Endodermal cell (in vitro differentiated cells): ENCODE data around the gene ROR1. TPM values are rescaled to one million over a fixed set of nuclear protein-coding genes. Genes with fewer than 3 reads are reported as not detected.

Source experiments
- DNase-seq: peaks from one replicate; pipeline ENCODE4 v3.0.0-alpha.2; 2017
- H3K27ac ChIP-seq: 2 replicates; pipeline ENCODE4 v1.5.1; 2013; ENCODE audit warnings: mild to moderate bottlenecking, low read depth, low read length, moderate library complexity
- H3K27me3 ChIP-seq: 2 replicates; pipeline ENCODE4 v1.6.1; 2013; ENCODE audit warnings: mild to moderate bottlenecking, low read length, moderate library complexity; ENCODE audit not compliant: insufficient read depth, control insufficient read depth, poor library complexity, severe bottlenecking
- H3K36me3 ChIP-seq: 2 replicates; pipeline ENCODE4 v1.7.0; 2013; ENCODE audit warnings: mild to moderate bottlenecking, low read length, moderate library complexity; ENCODE audit not compliant: control insufficient read depth, insufficient read depth
- H3K4me1 ChIP-seq: one replicate; pipeline ENCODE4 v1.7.0; 2013; ENCODE audit warnings: low read length; ENCODE audit not compliant: control insufficient read depth, insufficient read depth
- H3K4me3 ChIP-seq: 2 replicates; pipeline ENCODE4 v1.5.1; 2013; ENCODE audit warnings: mild to moderate bottlenecking, low read length, moderate library complexity
- H3K9ac ChIP-seq: 2 replicates; pipeline ENCODE4 v1.6.1; 2013; ENCODE audit warnings: mild to moderate bottlenecking, low read length, moderate library complexity; ENCODE audit not compliant: poor library complexity, severe bottlenecking; ENCODE audit errors: extremely low read depth
- H3K9me3 ChIP-seq: 2 replicates; pipeline ENCODE4 v1.6.1; 2013; ENCODE audit warnings: mild to moderate bottlenecking, low read length, moderate library complexity; ENCODE audit not compliant: control insufficient read depth
- H3K27ac Mint-ChIP-seq: 2 replicates; pipeline ENCODE4 v1.8.0; 2020; ENCODE audit warnings: mixed read lengths
- H3K27me3 Mint-ChIP-seq: 2 replicates; pipeline ENCODE4 v1.8.0; 2021; ENCODE audit warnings: mild to moderate bottlenecking, mixed read lengths; ENCODE audit not compliant: insufficient read depth
- H3K36me3 Mint-ChIP-seq: 2 replicates; pipeline ENCODE4 v1.8.0; 2020; ENCODE audit warnings: low read depth, mixed read lengths
- H3K4me1 Mint-ChIP-seq: 2 replicates; pipeline ENCODE4 v1.8.0; 2020; ENCODE audit warnings: mixed read lengths
- H3K4me3 Mint-ChIP-seq: 2 replicates; pipeline ENCODE4 v1.8.0; 2020; ENCODE audit warnings: mild to moderate bottlenecking, moderate library complexity, mixed read lengths
- H3K9me3 Mint-ChIP-seq: 2 replicates; pipeline ENCODE4 v1.8.0; 2020; ENCODE audit warnings: mild to moderate bottlenecking, mixed read lengths
- WGBS, 2 experiments: methylation state at CpG; one replicate each; pipeline versions ENCODE4 v1.1.5 to v1.1.7; 2013; ENCODE audit warnings: missing lambda C conversion rate in 2 of 2, mixed read lengths in 1 of 2; ENCODE audit not compliant: insufficient coverage in 1 of 2, insufficient read length in 1 of 2; 5-methylcytosine and 5-hydroxymethylcytosine counted together
- total RNA-seq, 2 donors: library from RNA; stranded (reverse); fragmentation: NEBNext Ultra II Directional in 1 of 2; extraction: Animal tissue kit (Norgen Biotek cat#: 25700) in 1 of 2; gene quantifications; 2 replicates in 1 of 2; 3 replicates in 1 of 2; pipeline ENCODE4 v1.2.1, GENCODE V29; 2021
- TF ChIP-seq, protein P1 (sequence below): fragments of 200-600 bp; sonication (generic); conservative IDR thresholded peaks from 2 replicates; pipeline ENCODE4 v1.5.0; 2021; ENCODE audit warnings: antibody characterized with exemption, mild to moderate bottlenecking

The ROR1 gene
- total RNA-seq, 2 donors from 2014 or later, result 77.4 to 77.9 TPM

DNA sequence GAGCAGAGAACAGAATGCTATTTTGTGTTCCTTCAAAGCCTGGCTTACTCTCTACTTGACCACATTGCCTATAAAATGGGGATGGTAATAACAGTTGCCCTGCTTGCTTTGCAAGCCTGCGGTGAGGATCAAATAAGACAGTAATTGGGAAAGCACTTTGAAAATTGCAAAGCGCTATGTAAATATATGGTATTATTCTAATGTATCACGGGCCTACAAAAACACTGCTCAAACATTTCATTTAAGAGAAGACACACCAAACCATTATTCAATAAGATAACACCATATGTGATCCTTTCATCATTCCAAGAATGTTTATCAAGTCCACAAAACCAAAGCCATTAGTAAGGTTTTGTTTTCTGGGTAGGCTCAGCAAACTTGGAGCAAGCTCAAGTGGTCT, 208.4 kb downstream of the ROR1 start:
- Histone ChIP-seq H3K36me3 (no peaks in the 10 kb centered on the region), H3K9ac (no peak overlapping the region), H3K4me3 (no peak overlapping the region), H3K9me3 (no peaks in the 10 kb centered on the region), H3K27ac (no peak overlapping the region), H3K27me3 (no peaks in the 10 kb centered on the region), H3K4me1 (peaks cover 15% of the 10 kb centered on the region)
- Mint-ChIP-seq H3K9me3 (no peaks in the 10 kb centered on the region), H3K27ac (no peak overlapping the region), H3K27me3 (no peaks in the 10 kb centered on the region), H3K4me1 (peaks cover 58% of the 10 kb centered on the region), H3K4me3 (no peak overlapping the region), H3K36me3 (no peaks in the 10 kb centered on the region)
- TF ChIP-seq, protein P1, sequence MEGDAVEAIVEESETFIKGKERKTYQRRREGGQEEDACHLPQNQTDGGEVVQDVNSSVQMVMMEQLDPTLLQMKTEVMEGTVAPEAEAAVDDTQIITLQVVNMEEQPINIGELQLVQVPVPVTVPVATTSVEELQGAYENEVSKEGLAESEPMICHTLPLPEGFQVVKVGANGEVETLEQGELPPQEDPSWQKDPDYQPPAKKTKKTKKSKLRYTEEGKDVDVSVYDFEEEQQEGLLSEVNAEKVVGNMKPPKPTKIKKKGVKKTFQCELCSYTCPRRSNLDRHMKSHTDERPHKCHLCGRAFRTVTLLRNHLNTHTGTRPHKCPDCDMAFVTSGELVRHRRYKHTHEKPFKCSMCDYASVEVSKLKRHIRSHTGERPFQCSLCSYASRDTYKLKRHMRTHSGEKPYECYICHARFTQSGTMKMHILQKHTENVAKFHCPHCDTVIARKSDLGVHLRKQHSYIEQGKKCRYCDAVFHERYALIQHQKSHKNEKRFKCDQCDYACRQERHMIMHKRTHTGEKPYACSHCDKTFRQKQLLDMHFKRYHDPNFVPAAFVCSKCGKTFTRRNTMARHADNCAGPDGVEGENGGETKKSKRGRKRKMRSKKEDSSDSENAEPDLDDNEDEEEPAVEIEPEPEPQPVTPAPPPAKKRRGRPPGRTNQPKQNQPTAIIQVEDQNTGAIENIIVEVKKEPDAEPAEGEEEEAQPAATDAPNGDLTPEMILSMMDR, result no peak
- WGBS, 2 experiments, result 92% methylated on average over 3 of the region's 3 CpGs; no CpG with 5 or more reads in 1 of the 2 experiments
- DNase-seq, result no peak

DNA sequence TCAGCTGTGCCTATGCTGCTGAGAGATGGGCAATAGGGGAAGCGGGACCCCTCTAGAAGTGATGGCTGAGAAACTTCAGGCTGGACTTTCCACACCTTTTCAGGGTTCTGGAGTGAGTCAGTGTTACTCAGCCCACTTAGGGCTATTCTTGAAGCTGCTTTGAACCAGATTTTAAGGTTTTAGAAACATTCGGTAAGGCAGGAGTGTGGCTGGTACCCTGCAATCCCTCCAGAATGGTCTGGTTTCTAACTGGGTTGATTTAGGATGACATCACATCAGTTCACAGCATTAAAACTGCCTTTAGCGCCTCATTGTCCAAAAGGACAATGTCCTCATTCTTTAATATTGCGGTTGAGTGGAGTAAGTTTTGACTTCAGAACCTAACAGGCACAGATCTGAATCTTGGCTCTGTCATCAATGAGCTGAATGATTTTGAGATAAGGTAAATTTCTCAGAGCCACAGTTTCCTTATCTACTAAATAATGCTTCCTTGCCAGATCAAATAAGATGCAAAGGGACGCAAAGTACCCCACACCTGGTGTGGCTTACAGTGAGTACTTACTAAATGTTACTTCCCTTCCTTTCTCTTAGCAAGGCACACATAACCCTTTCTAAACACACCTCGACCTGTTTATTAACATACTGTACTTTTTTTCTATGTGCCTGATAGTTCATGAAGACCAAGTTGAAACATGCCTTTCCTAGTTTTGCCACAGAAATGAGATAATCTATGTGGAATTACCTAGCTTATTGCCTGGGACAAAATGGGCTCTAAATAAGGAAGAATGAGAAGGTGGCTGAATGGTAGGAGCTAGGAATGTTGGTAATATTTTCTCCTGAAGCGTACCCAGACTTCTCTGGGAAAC, 209.8 kb downstream of the ROR1 start:
- Mint-ChIP-seq H3K4me3 (no peak overlapping the region), H3K4me1 (peaks cover 60% of the 10 kb centered on the region), H3K9me3 (no peaks in the 10 kb centered on the region), H3K27me3 (no peaks in the 10 kb centered on the region), H3K36me3 (peaks cover 5% of the 10 kb centered on the region), H3K27ac (no peak overlapping the region)
- WGBS, 2 experiments, result 87 to 88% methylated on average over 6 to 7 of the region's 7 CpGs
- TF ChIP-seq, protein P1, result no peak
- Histone ChIP-seq H3K27ac (no peak overlapping the region), H3K4me3 (no peak overlapping the region), H3K27me3 (no peaks in the 10 kb centered on the region), H3K9me3 (peaks cover under 1% of the 10 kb centered on the region), H3K4me1 (peaks cover 20% of the 10 kb centered on the region), H3K36me3 (no peaks in the 10 kb centered on the region), H3K9ac (no peak overlapping the region)
- DNase-seq, result no peak

DNA sequence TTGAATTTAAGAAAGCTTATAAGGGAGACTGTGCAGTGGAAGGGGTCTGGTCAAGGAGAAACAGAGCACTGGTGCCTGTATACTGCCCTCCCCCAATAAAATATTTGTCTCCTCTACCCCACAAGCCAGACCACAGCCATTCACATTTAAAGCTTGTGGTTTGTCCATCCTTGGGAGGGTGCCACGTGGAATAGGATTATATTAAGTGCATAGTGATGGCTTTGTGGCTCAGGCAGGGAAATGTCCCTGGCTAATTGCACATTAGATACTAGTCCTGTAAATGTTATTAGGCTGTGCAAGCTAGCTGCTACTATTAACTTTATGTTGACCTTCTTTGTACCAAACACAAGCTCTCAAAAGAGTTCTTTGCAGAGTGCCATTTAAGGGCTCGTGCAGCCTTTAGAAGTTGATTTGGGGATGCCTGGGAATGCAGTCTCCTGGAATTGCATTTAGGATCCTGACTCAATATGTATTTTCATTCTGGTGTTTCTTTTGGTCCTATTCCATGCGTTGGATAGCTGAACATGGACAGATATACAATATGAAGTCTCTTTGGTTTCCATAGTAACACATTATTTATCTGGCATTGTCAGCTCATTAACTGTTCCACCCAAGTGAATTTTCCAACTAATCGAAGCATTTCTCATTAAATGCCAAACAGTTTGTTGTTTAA, 210.6 kb downstream of the ROR1 start:
- peaks cover 57% of the 10 kb centered on the region for H3K4me1 Mint-ChIP-seq
- no peak overlapping the region for H3K27ac Mint-ChIP-seq
- TF ChIP-seq, protein P1, result no peak
- 79 to 88% methylated on average over 1 to 4 of the region's 4 CpGs for WGBS, 2 experiments
- no peak for DNase-seq
- H3K4me3 ChIP-seq, result no peak overlapping the region
- H3K27me3 ChIP-seq, result no peaks in the 10 kb centered on the region
- no peak overlapping the region for H3K4me3 Mint-ChIP-seq
- H3K36me3 Mint-ChIP-seq, result peaks cover 5% of the 10 kb centered on the region
- no peaks in the 10 kb centered on the region for H3K27me3 Mint-ChIP-seq
- no peak overlapping the region for H3K9ac ChIP-seq
- no peaks in the 10 kb centered on the region for H3K9me3 Mint-ChIP-seq
- peaks cover 4% of the 10 kb centered on the region for H3K9me3 ChIP-seq
- peaks cover 20% of the 10 kb centered on the region for H3K4me1 ChIP-seq
- H3K36me3 ChIP-seq, result no peaks in the 10 kb centered on the region
- no peak overlapping the region for H3K27ac ChIP-seq
